ENCODE data around the gene ALAS1. TPM values are rescaled to one million over a fixed set of nuclear protein-coding genes. Genes with fewer than 3 reads are reported as not detected.

ALAS1 gene
- total and polyA plus RNA-seq, 4 donors = 38.7 to 85.1 (median 57.2) TPM

DNA sequence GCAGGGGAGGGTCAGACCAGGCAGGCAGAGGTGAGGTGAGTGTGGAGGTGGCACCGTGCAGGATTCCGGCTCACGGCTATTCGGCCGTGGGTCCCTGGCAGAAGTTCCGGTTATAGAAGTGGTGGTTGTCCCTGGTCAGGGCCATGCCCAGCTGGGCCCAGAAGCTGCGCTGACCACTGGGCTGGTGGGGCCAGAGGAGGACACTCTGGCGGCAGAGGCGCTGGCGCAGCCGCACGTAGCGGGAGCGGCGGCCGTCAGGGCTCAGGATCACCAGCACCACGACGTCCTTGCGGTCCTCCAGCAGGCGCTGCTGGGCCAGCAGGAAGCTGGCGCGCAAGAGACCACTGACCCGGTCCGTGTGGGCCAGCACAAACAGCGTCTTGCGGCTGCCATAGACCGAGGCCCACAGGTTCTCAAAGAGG, 23.2 kb downstream of the ALAS1 start:
- no peak for DNase-seq
- Histone ChIP-seq H3K27me3 (ENCODE audit: control insufficient read depth in 3 of 3, insufficient read depth in 3 of 3, low read length in 2 of 3) (no peaks in the 10 kb centered on the region), H3K36me3 (ENCODE audit: control insufficient read depth in 4 of 4, insufficient read depth in 4 of 4, low read length in 4 of 4) (no peaks in the 10 kb centered on the region), H3K27ac (ENCODE audit: low read depth in 1 of 2, low read length in 1 of 2) (peak overlapping the region in 1 of 2 donors; percentile 13), H3K4me3 (no peak overlapping the region), H3K9me3 (ENCODE audit: control insufficient read depth in 4 of 4, insufficient read depth in 3 of 4, low read length in 3 of 4) (no peaks in the 10 kb centered on the region), H3K9ac (ENCODE audit: insufficient read depth in 1 of 2, low read length in 2 of 2) (no peak overlapping the region), H3K4me1 (ENCODE audit: control insufficient read depth in 5 of 5, insufficient read depth in 5 of 5, low read length in 5 of 5) (peaks cover 6 to 37% (median 24%) of the 10 kb centered on the region in 5 donors)
- no peak for ATAC-seq (ENCODE audit: insufficient read depth, low FRiP score)
- 94% methylated on average over 27 of the region's 27 CpGs for WGBS, 2 donors
- TF ChIP-seq, protein P1, sequence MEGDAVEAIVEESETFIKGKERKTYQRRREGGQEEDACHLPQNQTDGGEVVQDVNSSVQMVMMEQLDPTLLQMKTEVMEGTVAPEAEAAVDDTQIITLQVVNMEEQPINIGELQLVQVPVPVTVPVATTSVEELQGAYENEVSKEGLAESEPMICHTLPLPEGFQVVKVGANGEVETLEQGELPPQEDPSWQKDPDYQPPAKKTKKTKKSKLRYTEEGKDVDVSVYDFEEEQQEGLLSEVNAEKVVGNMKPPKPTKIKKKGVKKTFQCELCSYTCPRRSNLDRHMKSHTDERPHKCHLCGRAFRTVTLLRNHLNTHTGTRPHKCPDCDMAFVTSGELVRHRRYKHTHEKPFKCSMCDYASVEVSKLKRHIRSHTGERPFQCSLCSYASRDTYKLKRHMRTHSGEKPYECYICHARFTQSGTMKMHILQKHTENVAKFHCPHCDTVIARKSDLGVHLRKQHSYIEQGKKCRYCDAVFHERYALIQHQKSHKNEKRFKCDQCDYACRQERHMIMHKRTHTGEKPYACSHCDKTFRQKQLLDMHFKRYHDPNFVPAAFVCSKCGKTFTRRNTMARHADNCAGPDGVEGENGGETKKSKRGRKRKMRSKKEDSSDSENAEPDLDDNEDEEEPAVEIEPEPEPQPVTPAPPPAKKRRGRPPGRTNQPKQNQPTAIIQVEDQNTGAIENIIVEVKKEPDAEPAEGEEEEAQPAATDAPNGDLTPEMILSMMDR (IDR thresholded peaks at IDR 0.05; ENCODE audit: control extremely low read depth, extremely low read depth) = no peak

DNA sequence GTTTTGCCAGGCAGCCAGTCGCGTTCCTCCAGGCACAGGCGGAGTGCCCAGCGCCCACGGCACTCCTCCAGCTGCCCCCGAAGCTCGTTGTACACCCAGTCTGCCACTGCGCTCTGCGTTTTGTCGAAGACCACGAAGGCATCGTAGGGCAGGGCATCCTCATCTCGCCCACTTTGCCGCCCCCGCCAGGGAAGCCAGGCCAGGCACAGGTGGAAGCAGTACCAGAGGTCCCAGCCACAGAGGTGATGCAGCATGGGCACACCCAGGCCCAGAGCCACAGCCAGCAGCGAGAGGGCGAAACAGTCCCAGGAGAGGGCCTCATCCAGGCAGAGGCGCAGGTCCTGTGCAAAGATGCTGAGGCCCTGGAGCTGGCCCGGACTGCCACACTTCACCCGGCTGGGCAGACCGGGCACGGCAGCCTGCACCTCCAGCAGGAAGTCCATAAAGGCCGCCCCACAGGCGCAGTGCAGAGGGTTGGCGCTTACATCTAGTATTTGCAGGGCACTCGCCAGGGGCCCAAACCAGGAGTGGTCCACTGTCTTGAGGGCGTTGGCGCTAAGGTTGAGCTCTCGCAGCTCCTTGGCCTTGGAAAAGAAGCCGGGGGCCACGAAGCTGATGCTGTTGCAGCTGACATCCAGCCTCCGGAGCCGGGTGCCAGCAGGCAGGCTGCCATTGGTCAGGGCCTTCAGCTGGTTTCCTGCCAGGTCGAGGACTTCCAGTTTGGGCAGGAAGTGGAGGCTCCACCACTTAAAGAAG, 23.8 kb downstream of the ALAS1 start:
- TF ChIP-seq, protein P1 (IDR thresholded peaks at IDR 0.05; ENCODE audit: control extremely low read depth, extremely low read depth) = no peak
- Histone ChIP-seq H3K9me3 (ENCODE audit: control insufficient read depth in 4 of 4, insufficient read depth in 3 of 4, low read length in 3 of 4) (no peaks in the 10 kb centered on the region), H3K9ac (ENCODE audit: insufficient read depth in 1 of 2, low read length in 2 of 2) (no peak overlapping the region), H3K4me3 (no peak overlapping the region), H3K27ac (ENCODE audit: low read depth in 1 of 2, low read length in 1 of 2) (no peak overlapping the region), H3K27me3 (ENCODE audit: control insufficient read depth in 3 of 3, insufficient read depth in 3 of 3, low read length in 2 of 3) (no peaks in the 10 kb centered on the region), H3K4me1 (ENCODE audit: control insufficient read depth in 5 of 5, insufficient read depth in 5 of 5, low read length in 5 of 5) (peaks cover 2 to 32% (median 21%) of the 10 kb centered on the region in 5 donors), H3K36me3 (ENCODE audit: control insufficient read depth in 4 of 4, insufficient read depth in 4 of 4, low read length in 4 of 4) (no peaks in the 10 kb centered on the region)
- DNase-seq (peak in 2 of 3 donors; percentile 38 to 62), ATAC-seq (ENCODE audit: insufficient read depth, low FRiP score) (no peak)
- 81 to 85% methylated on average over 34 of the region's 34 CpGs for WGBS, 2 donors

DNA sequence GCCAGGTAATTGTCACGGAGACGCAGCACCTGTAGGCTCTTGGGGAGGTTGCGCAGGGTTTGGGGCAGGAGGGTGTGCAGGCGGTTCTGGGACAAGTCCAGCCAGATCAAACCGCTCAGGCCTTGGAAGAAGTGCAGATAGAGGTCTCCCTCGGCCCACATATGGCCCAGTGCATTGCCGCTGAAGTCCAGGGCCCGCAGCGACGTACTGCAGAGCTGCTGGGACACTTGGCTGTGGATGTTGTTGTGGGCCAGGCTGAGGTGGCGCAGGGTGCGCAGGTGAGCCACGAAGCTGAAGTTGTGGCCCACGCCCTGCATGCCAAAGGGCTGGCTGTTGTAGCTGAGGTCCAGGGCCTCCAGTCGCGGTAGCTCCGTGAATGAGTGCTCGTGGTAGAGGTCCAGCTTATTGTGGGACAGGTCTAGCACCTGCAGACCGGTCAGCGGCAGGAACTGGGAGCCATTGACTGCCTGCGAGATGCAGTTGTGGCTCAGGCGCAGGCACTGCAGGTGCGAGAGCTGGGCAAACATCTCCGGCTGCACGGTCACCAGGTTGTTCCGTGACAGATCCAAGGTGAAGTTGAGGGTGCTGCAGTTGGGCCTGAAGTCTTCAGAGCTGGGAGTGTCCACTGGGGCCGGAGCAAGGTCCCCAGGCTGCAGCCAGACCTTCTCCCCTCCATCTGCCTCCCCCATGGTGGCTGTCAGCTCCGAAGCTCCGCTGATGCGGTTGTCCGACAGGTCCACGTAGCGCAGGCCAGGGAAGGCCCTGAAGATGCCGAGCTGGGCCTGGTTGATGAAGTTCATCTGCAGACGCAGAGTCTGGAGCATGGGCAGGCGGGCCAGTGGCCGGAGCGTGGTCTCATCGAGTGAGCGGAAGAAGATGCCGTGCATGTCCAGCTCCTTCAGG, 24.6 kb downstream of the ALAS1 start:
- H3K27ac ChIP-seq (ENCODE audit: low read depth in 1 of 2, low read length in 1 of 2) = no peak overlapping the region
- peaks cover 0 to 1% (median 0%) of the 10 kb centered on the region in 4 donors for H3K36me3 ChIP-seq (ENCODE audit: control insufficient read depth in 4 of 4, insufficient read depth in 4 of 4, low read length in 4 of 4)
- H3K9ac ChIP-seq (ENCODE audit: insufficient read depth in 1 of 2, low read length in 2 of 2) = no peak overlapping the region
- H3K27me3 ChIP-seq (ENCODE audit: control insufficient read depth in 3 of 3, insufficient read depth in 3 of 3, low read length in 2 of 3) = no peaks in the 10 kb centered on the region
- no peaks in the 10 kb centered on the region for H3K9me3 ChIP-seq (ENCODE audit: control insufficient read depth in 4 of 4, insufficient read depth in 3 of 4, low read length in 3 of 4)
- TF ChIP-seq, protein P1 (IDR thresholded peaks at IDR 0.05; ENCODE audit: control extremely low read depth, extremely low read depth) = no peak
- peaks cover 0 to 29% (median 18%) of the 10 kb centered on the region in 5 donors for H3K4me1 ChIP-seq (ENCODE audit: control insufficient read depth in 5 of 5, insufficient read depth in 5 of 5, low read length in 5 of 5)
- H3K4me3 ChIP-seq = no peak overlapping the region
- ATAC-seq (ENCODE audit: insufficient read depth, low FRiP score) (no peak), DNase-seq (no peak)
- 91 to 94% methylated on average over 41 of the region's 41 CpGs for WGBS, 2 donors

Data from lung (tissue), 12 donors.